ENCODE results near the gene MAP3K10.

MAP3K10 gene

GRCh38 chr19:40234429-40235237 lies 43.4 kb downstream of the MAP3K10 start:
- no peak for DNase-seq

GRCh38 chr19:40235238-40236025 lies 44.2 kb downstream of the MAP3K10 start:
- DNase-seq, result no peak

GRCh38 chr19:40236026-40236355 lies 44.8 kb downstream of the MAP3K10 start:
- DNase-seq, result no peak

- no peak for DNase-seq
Observed at GRCh38 chr19:40236366-40236765, 45.1 kb downstream of the MAP3K10 start.

GRCh38 chr19:40237791-40238190 lies 46.6 kb downstream of the MAP3K10 start:
- DNase-seq, result no peak

- no peak for DNase-seq
Observed at GRCh38 chr19:40238775-40239174, 47.5 kb downstream of the MAP3K10 start.

- no peak for DNase-seq
Observed at GRCh38 chr19:40239415-40240226, 48.4 kb downstream of the MAP3K10 start.

- no peak for DNase-seq
Observed at GRCh38 chr19:40240332-40240731, 49.1 kb downstream of the MAP3K10 start.

- DNase-seq, result no peak
Observed at GRCh38 chr19:40241125-40241808, 50.0 kb downstream of the MAP3K10 start.

GRCh38 chr19:40241809-40242384 lies 50.7 kb downstream of the MAP3K10 start:
- DNase-seq, result no peak

- DNase-seq, result no peak
Observed at GRCh38 chr19:40242480-40242879, 51.3 kb downstream of the MAP3K10 start.

GRCh38 chr19:40243181-40243580 lies 52.0 kb downstream of the MAP3K10 start:
- no peak for DNase-seq

- no peak for DNase-seq
Observed at GRCh38 chr19:40244579-40245317, 53.5 kb downstream of the MAP3K10 start.

GRCh38 chr19:40245506-40246128 lies 54.4 kb downstream of the MAP3K10 start:
- DNase-seq, result no peak

GRCh38 chr19:40246292-40247073 lies 55.3 kb downstream of the MAP3K10 start:
- no peak for DNase-seq

GRCh38 chr19:40247178-40247577 lies 56.0 kb downstream of the MAP3K10 start:
- DNase-seq, result no peak

- no peak for DNase-seq
Observed at GRCh38 chr19:40247735-40248262, 56.6 kb downstream of the MAP3K10 start.

GRCh38 chr19:40249201-40249600 lies 58.0 kb downstream of the MAP3K10 start:
- DNase-seq, result no peak

GRCh38 chr19:40249781-40250180 lies 58.6 kb downstream of the MAP3K10 start:
- no peak for DNase-seq

GRCh38 chr19:40251244-40251643 lies 60.0 kb downstream of the MAP3K10 start:
- no peak for DNase-seq
